Panc1 (cell line): ENCODE measurements around the gene ZRANB1.

Experiments
- POLR2AphosphoS5 ChIP-seq: IDR thresholded peaks from 2 replicates; pipeline ENCODE4 v1.6.1; 2012; ENCODE audit warnings: mild to moderate bottlenecking, low read depth, low read length, moderate library complexity
- TF ChIP-seq, protein P1 (sequence below): fragments of 450-650 bp; IDR thresholded peaks from 2 replicates; pipeline ENCODE4 v1.5.1; 2017; ENCODE audit warnings: mild to moderate bottlenecking

DNA sequence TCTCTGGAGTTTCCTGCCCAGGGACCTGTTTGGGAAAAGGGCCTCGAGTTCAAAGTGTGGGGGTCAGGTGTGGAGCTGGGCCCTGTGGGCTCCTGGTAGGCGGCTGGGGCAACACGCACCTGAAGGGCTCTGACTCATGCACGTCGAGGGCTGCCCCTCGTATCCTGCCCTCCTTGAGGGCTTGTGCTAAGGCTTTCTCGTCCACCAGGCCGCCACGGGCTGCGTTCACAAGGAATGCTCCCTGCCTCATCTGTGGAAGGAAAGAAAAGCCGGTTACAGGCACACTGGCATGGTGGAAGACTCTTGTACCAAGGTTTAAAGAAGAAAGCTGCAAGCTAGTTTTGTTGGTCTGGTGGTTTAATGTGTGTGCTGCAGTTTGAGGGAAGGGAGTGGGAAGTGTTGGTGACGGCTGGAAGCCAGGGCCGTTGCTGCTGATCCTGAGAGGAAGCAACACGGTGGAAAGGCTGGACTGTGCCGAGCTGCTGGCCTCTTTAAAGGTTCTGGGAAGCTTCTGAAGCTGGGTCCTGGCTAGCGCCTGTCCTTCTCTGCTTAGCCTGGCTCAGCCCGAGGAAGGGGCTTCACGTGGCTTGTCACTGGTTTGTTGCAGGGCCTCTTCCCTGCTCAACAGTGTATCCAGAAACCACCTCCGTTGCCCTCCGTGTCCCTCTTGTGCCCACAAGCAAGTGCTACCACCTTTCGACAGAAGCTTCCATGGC lies 52.0 kb downstream of the ZRANB1 start:
- TF ChIP-seq, protein P1, sequence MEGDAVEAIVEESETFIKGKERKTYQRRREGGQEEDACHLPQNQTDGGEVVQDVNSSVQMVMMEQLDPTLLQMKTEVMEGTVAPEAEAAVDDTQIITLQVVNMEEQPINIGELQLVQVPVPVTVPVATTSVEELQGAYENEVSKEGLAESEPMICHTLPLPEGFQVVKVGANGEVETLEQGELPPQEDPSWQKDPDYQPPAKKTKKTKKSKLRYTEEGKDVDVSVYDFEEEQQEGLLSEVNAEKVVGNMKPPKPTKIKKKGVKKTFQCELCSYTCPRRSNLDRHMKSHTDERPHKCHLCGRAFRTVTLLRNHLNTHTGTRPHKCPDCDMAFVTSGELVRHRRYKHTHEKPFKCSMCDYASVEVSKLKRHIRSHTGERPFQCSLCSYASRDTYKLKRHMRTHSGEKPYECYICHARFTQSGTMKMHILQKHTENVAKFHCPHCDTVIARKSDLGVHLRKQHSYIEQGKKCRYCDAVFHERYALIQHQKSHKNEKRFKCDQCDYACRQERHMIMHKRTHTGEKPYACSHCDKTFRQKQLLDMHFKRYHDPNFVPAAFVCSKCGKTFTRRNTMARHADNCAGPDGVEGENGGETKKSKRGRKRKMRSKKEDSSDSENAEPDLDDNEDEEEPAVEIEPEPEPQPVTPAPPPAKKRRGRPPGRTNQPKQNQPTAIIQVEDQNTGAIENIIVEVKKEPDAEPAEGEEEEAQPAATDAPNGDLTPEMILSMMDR = no peak
- no peak for TF ChIP-seq POLR2AphosphoS5
